ENCODE results near the gene SNX21. TPM values are rescaled to one million over a fixed set of nuclear protein-coding genes. Genes with fewer than 3 reads are reported as not detected.

Gene SNX21
- total RNA-seq, 1 experiment from 2014 or later, result 3.1 TPM

GRCh38 chr20:45798935-45799642 is 34.5 kb upstream of the SNX21 start:
- no peaks in the 10 kb centered on the region for H3K27me3 ChIP-seq (replicated peaks; ENCODE audit: insufficient read depth, low read depth, low read length, poor library complexity)

GRCh38 chr20:45801851-45802250 is 31.7 kb upstream of the SNX21 start:
- ChIA-PET CTCF (no interaction called here), POLR2A (ENCODE audit: low non-redundant PET) (no interaction called here)
- no TSS peak for BruUV-seq (replicated peaks)
- no peak for DNase-seq (ENCODE audit: low spot score)
- Histone ChIP-seq H3K27ac (ENCODE audit: low read depth, low read length, poor library complexity, severe bottlenecking) (no peak overlapping the region), H3K9me3 (ENCODE audit: low read depth, low read length, poor library complexity, severe bottlenecking) (no peaks in the 10 kb centered on the region), H3K27me3 (replicated peaks; ENCODE audit: insufficient read depth, low read depth, low read length, poor library complexity) (no peaks in the 10 kb centered on the region), H3K4me1 (ENCODE audit: insufficient read depth, low read length, poor library complexity, severe bottlenecking) (no peaks in the 10 kb centered on the region), H3K36me3 (ENCODE audit: insufficient read depth, low read length, poor library complexity, severe bottlenecking) (peaks cover 31% of the 10 kb centered on the region), H3K4me3 (ENCODE audit: low read depth, low read length, poor library complexity, severe bottlenecking) (no peak overlapping the region)
- TF ChIP-seq CTCF (conservative IDR thresholded peaks at IDR 0.05; ENCODE audit: low read depth, low read length) (no peak), EZH2 (IDR thresholded peaks at IDR 0.05; ENCODE audit: borderline replicate concordance, low read depth, low read length, poor library complexity, severe bottlenecking) (no peak)
- intact Hi-C loops (cut with micrococcal nuclease; ENCODE audit: unreplicated experiment), result no loop called here

More at GRCh38 chr20:45798935-45799642, 34.5 kb upstream of the SNX21 start:
- Histone ChIP-seq H3K4me1 (ENCODE audit: insufficient read depth, low read length, poor library complexity, severe bottlenecking) (no peaks in the 10 kb centered on the region), H3K27ac (ENCODE audit: low read depth, low read length, poor library complexity, severe bottlenecking) (no peak overlapping the region), H3K9me3 (ENCODE audit: low read depth, low read length, poor library complexity, severe bottlenecking) (no peaks in the 10 kb centered on the region), H3K4me3 (ENCODE audit: low read depth, low read length, poor library complexity, severe bottlenecking) (no peak overlapping the region), H3K36me3 (ENCODE audit: insufficient read depth, low read length, poor library complexity, severe bottlenecking) (peaks cover 31% of the 10 kb centered on the region)
- DNase-seq (ENCODE audit: low spot score), result peak; percentile 58
- no TSS peak for BruUV-seq (replicated peaks)
- intact Hi-C loops (cut with micrococcal nuclease; ENCODE audit: unreplicated experiment), result loop anchor here (5.0 kb wide), 1 partner anchor 163 kb away; no protein-coding TSS in a partner anchor
- POLR2A ChIA-PET (ENCODE audit: low non-redundant PET), result no interaction called here
- TF ChIP-seq EZH2 (IDR thresholded peaks at IDR 0.05; ENCODE audit: borderline replicate concordance, low read depth, low read length, poor library complexity, severe bottlenecking) (no peak), CTCF (conservative IDR thresholded peaks at IDR 0.05; ENCODE audit: low read depth, low read length) (peak; percentile 69)
- CTCF ChIA-PET, result interaction anchor here (0.5 to 0.9 kb wide), 3 partner anchors 19 to 163 kb away, joined by 3 to 6 read pairs (median 3); no protein-coding TSS in a partner anchor

- H3K27ac ChIP-seq (ENCODE audit: low read depth, low read length, poor library complexity, severe bottlenecking), result no peak overlapping the region
- CTCF ChIA-PET, result no interaction called here
- BruUV-seq (replicated peaks), result no TSS peak
- intact Hi-C loops (cut with micrococcal nuclease; ENCODE audit: unreplicated experiment), result no loop called here
- POLR2A ChIA-PET (ENCODE audit: low non-redundant PET), result no interaction called here
- no peaks in the 10 kb centered on the region for H3K27me3 ChIP-seq (replicated peaks; ENCODE audit: insufficient read depth, low read depth, low read length, poor library complexity)
- DNase-seq (ENCODE audit: low spot score), result no peak
- H3K36me3 ChIP-seq (ENCODE audit: insufficient read depth, low read length, poor library complexity, severe bottlenecking), result peaks cover 73% of the 10 kb centered on the region
- H3K4me1 ChIP-seq (ENCODE audit: insufficient read depth, low read length, poor library complexity, severe bottlenecking), result peaks cover 8% of the 10 kb centered on the region
- TF ChIP-seq CTCF (conservative IDR thresholded peaks at IDR 0.05; ENCODE audit: low read depth, low read length) (no peak), EZH2 (IDR thresholded peaks at IDR 0.05; ENCODE audit: borderline replicate concordance, low read depth, low read length, poor library complexity, severe bottlenecking) (no peak)
- H3K4me3 ChIP-seq (ENCODE audit: low read depth, low read length, poor library complexity, severe bottlenecking), result no peak overlapping the region
- no peaks in the 10 kb centered on the region for H3K9me3 ChIP-seq (ENCODE audit: low read depth, low read length, poor library complexity, severe bottlenecking)
Measured at GRCh38 chr20:45810191-45810970, 23.2 kb upstream of the SNX21 start.
